ENCODE data around the gene ZC4H2.
"Not testable (repeated sequence)": the region's sequence is repeated elsewhere in the genome, so short reads cannot be mapped to it uniquely, and the experiment has no call there.

The ZC4H2 gene, protein sequence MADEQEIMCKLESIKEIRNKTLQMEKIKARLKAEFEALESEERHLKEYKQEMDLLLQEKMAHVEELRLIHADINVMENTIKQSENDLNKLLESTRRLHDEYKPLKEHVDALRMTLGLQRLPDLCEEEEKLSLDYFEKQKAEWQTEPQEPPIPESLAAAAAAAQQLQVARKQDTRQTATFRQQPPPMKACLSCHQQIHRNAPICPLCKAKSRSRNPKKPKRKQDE

GRCh38 chrX:64975989-64976672 lies at the start of gene ZC4H2:
Gene ZC4H2, minus strand, starts transcription at chrX:64976450. Its CDS starts 73 bp downstream, at chrX:64976377.
- DNase-seq: peak; percentile 91

- no peak for DNase-seq
These were observed 41.2 kb upstream of the ZC4H2 start for GRCh38 chrX:65017451-65017850.

- DNase-seq: no peak
These were observed 38.0 kb upstream of the ZC4H2 start for GRCh38 chrX:65014230-65014629.

DNA sequence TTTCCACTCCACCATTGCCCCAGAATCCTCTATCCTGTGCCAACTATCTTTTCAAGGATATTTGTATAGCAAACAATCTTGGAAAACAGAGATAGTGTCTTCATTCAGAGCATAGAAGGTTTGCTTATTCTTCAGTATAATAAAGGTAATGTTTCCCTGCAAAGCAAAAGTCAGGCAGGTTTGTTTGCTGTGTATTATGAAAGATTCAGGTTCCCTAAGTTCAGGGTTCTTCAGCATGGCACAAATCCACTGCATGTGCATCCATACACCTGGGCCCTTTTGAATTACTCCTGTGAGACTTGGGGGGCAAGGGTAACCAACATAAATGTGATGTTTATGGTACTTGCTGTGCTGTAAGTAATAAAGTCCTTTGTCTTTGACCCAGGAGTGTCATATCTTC lies 33.2 kb upstream of the ZC4H2 start:
- no peak for DNase-seq

DNA sequence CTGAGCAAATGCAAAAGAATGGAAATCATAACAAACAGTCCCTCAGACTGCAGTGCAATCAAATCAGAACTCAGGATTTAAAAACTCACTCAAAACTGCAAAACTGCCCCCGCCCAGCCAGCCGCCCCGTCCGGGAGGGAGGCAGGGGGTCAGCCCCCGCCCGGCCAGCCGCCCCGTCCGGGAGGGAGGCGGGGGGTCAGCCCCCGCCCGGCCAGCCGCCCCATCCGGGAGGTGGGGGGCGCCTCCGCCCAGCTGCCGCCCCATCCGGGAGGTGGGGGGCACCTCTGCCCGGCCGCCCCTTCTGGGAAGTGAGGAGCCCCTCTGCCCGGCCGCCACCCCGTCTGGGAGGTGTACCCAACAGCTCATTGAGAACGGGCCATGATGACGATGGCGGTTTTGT lies 26.0 kb upstream of the ZC4H2 start:
- not testable (repeated sequence) for DNase-seq

DNA sequence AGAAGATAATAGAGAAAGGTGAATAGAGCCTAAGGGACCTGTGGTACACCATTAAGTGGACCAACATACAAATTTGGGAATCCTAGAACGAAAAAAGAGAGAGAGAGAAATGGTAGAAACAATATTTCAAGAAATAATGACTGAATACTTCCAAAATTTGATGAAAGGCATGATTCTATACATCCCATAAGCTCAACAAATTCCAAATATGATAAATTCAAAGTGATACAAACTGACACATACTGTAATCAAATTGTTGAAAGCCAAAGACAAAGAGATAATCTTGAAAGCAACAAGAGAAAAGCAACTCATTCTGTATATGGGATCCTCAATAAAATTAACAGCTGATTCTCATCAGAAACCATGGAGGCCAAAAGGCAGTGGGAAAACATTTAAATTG lies 20.6 kb upstream of the ZC4H2 start:
- no peak for DNase-seq

DNA sequence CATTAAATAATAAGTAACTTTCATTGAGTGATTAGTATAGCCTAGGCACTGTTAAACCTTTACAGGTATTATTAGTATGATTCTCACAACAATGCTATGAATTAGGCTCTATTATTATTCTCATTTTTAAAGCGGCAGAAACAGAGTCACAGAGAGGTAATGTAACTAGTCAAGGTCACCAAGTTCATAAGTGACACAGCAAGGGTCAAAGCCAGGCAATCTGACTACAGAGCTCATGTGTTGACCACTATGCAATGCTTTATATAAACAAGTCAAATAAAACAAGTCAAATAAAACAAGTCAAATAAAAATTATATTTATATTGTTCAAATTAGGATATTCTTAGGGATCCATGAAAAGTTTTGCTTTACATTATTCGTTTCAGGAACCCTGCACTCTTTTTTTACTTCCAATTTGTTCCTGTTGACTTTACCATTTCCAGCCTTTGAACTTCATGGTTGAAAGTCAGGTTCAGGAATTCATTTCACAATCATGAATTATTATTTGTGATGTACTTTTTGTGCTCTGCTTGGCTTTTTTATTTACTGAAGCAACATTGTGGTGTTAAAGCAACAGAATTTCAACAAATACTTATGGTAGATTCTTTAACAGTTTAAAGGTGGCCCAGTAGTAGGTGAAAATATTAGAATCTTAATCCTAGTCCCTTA lies 18.0 kb upstream of the ZC4H2 start:
- no peak for DNase-seq

DNA sequence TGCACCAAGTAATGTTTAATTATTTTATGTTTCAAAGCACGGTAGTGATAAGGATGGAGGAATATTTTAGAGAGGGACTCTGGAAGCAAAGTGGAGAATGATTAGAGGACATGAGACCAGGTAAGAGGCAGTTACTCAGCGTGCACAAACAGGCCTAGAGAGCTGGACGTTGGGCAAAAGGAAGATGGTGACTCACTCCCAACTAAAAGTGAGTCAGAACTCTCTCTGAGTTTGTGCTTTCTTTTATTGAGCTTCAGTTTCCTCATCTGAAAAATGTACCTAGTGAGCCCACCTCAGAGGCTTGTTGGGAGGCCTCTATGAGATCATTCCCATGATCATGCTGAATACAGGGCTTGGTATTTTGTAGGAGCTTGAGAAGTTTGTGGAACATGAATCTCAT lies 1.6 kb upstream of the ZC4H2 start:
- DNase-seq: no peak

DNA sequence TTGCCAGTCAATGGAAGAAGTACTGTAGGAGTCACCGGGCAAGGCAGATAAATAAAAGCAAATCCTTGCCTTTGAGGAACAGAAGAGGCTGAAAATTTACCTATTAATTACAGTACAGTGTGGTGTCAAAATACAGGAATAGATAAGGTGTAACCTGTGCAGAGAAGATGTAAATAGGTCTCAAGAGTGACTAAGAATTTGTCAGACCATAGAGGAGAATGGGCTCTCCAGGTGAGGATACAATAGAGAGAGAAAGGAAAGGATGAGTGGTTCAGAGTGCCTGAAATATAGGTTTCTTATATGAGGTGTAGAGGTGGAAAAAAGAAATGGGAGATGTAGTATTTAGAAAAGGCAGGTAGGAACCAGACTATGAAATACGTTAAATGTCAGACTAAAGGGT lies 801 bp upstream of the ZC4H2 start:
- DNase-seq: no peak

- DNase-seq: no peak
These were observed 407 bp upstream of the ZC4H2 start for GRCh38 chrX:64976673-64977040.

DNA sequence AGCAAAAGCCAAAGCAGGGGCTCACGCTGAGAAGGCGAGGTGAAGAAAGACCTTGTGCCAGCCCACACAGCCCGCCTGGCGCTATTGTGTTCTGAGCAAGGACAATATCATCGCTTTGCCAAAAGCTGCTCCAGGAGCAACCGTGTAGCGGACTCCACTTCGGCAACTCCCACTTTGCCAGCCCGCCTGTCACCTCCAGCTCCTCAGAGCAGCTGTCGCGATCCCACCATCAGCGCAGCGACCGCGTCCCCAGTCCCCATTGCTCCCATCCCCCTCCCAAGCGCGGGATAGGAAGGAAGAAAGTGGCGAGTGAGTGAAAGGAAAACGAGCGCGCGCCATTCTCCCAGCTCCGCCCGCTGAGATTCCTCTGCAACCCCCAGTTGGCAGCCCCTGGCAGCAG lies 759 bp downstream of the ZC4H2 start:
- DNase-seq: peak; percentile 79

- DNase-seq: no peak
These were observed 50.8 kb downstream of the ZC4H2 start for GRCh38 chrX:64925480-64925879.

GRCh38 chrX:64908121-64908520 lies 68.1 kb downstream of the ZC4H2 start:
- no peak for DNase-seq

GRCh38 chrX:64894454-64895038 lies 81.7 kb downstream of the ZC4H2 start:
- DNase-seq: peak; percentile 9

GRCh38 chrX:64885850-64886249 lies 90.4 kb downstream of the ZC4H2 start:
- DNase-seq: no peak

DNA sequence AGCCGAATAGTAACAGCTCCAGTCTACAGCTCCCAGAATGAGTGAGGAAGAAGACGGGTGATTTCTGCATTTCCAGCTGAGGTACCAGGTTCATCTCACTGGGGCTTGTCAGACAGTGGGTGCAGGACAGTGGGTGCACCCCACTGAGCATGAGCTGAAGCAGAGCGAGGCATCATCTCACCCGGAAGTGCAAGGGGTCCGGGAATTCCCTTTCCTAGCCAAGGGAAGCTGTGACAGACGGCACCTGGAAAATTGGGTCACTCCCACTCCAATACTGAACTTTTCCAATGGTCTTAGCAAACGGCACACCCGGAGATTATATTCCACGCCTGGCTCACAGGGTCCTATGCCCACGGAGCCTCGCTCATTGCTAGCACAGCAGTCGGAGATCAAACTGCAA lies 97.5 kb downstream of the ZC4H2 start:
- not testable (repeated sequence) for DNase-seq

GRCh38 chrX:64867217-64867616 lies 109.0 kb downstream of the ZC4H2 start:
- no peak for DNase-seq

All from eye (tissue), 1 donor.